Upper lobe of left lung (tissue), 6 donors: ENCODE measurements around the gene MT1H. TPM values are rescaled to one million over a fixed set of nuclear protein-coding genes. Genes with fewer than 3 reads are reported as not detected.
A peak's percentile ranks its signal among the peaks of the same experiment; 100 is the strongest.

Experiments used
- ATAC-seq, 2 donors: fragments of 200-7000 bp; cut with Tn5 transposase; one replicate each; pipeline ENCODE4 v1.9.1; 2022; ENCODE audit warnings: mild to moderate bottlenecking in 2 of 2, moderate library complexity in 2 of 2; ENCODE audit not compliant: low FRiP score in 2 of 2
- DNase-seq, 2 donors: peaks; one replicate each; pipeline ENCODE4 v3.0.0-alpha.2; 2019 to 2020
- H3K27ac ChIP-seq, 4 donors: fragments of 200-600 bp; sonication (generic); one replicate each; pipeline ENCODE4 v1.5.1; 2016 to 2019
- H3K27me3 ChIP-seq, 4 donors: fragments of 200-600 bp; sonication (generic); one replicate each; pipeline ENCODE4 v1.5.1; 2017 to 2019
- H3K36me3 ChIP-seq, 4 donors: fragments of 200-600 bp; sonication (generic); one replicate each; pipeline ENCODE4 v1.5.1; 2016 to 2019
- H3K4me1 ChIP-seq, 4 donors: fragments of 200-600 bp; sonication (generic); one replicate each; pipeline ENCODE4 v1.5.1; 2018 to 2019
- H3K4me3 ChIP-seq, 4 donors: fragments of 200-600 bp; sonication (generic); one replicate each; pipeline ENCODE4 v1.5.1; 2017 to 2019; ENCODE audit warnings: mild to moderate bottlenecking in 2 of 4, moderate library complexity in 1 of 4
- H3K9me3 ChIP-seq, 4 donors: fragments of 200-600 bp; sonication (generic); one replicate each; pipeline ENCODE4 v1.5.1; 2018 to 2019
- EP300 ChIP-seq, 4 donors: sonication (generic); formaldehyde crosslinking; IDR thresholded peaks; one replicate each; pipeline ENCODE4 v1.5.1; 2017; ENCODE audit warnings: antibody characterized with exemption in 4 of 4, control low read depth in 2 of 4
- POLR2A ChIP-seq, 4 donors: fragments of 450-650 bp; IDR thresholded peaks; one replicate each; pipeline ENCODE4 v1.5.1; 2016 to 2017; ENCODE audit warnings: antibody characterized with exemption in 4 of 4, mild to moderate bottlenecking in 2 of 4
- POLR2AphosphoS5 ChIP-seq, 2 donors: sonication (generic); formaldehyde crosslinking; IDR thresholded peaks; one replicate each; pipeline ENCODE4 v1.5.1; 2017; ENCODE audit warnings: antibody characterized with exemption in 2 of 2
- WGBS, 2 donors: methylation state at CpG; one replicate each; pipeline ENCODE4 v1.1.5; 2017 to 2018; 5-methylcytosine and 5-hydroxymethylcytosine counted together
- total RNA-seq, 6 donors: library from RNA; depleted of rRNA in 4 of 6; stranded (reverse); fragments of >200 nt in 4 of 6; gene quantifications; one replicate each; pipeline versions ENCODE4 v1.1.0 to v1.2.1, GENCODE V29; 2016 to 2021
- TF ChIP-seq, protein P1 (sequence below), 6 experiments: fragments of 450-650 bp in 4 of 6; fragments of 200-600 bp in 2 of 6; sonication (generic) in 2 of 6; IDR thresholded peaks; one replicate each; pipeline ENCODE4 v1.5.1; 2016 to 2019; ENCODE audit warnings: antibody characterized with exemption in 6 of 6
- donor health status: DM: no; HTN: no; CAD: no; lungs with moderate emphysema.
- donor health status: DM: no; HTN: yes; CAD: no; lungs with severe emphysema.

MT1H gene
- total RNA-seq, 6 donors from 2014 or later, result 2.9 to 9.3 TPM; not detected in 4

GRCh38 chr16:56651586-56651985 is 18.0 kb upstream of the MT1H start, which contains the start of gene MT1B:
TSS of gene MT1B (plus strand) at chr16:56651886. CDS start at chr16:56651954, 68 bp downstream.
- DNase-seq (no peak), ATAC-seq (no peak)
- no peak for TF ChIP-seq POLR2A (IDR thresholded peaks at IDR 0.05)
- no peak for TF ChIP-seq EP300 (IDR thresholded peaks at IDR 0.05)
- TF ChIP-seq, protein P1, sequence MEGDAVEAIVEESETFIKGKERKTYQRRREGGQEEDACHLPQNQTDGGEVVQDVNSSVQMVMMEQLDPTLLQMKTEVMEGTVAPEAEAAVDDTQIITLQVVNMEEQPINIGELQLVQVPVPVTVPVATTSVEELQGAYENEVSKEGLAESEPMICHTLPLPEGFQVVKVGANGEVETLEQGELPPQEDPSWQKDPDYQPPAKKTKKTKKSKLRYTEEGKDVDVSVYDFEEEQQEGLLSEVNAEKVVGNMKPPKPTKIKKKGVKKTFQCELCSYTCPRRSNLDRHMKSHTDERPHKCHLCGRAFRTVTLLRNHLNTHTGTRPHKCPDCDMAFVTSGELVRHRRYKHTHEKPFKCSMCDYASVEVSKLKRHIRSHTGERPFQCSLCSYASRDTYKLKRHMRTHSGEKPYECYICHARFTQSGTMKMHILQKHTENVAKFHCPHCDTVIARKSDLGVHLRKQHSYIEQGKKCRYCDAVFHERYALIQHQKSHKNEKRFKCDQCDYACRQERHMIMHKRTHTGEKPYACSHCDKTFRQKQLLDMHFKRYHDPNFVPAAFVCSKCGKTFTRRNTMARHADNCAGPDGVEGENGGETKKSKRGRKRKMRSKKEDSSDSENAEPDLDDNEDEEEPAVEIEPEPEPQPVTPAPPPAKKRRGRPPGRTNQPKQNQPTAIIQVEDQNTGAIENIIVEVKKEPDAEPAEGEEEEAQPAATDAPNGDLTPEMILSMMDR (IDR thresholded peaks at IDR 0.05), result no peak
- no peak for TF ChIP-seq POLR2AphosphoS5 (IDR thresholded peaks at IDR 0.05)
- H3K27me3 ChIP-seq, result no peaks in the 10 kb centered on the region
- H3K36me3 ChIP-seq, result no peaks in the 10 kb centered on the region
- WGBS, 2 donors, result 67 to 73% methylated on average over 1 to 7 of the region's 7 CpGs
- no peak within 1 kb of the TSS for H3K4me3 ChIP-seq
- H3K4me1 ChIP-seq, result no peaks in the 10 kb centered on the region
- H3K9me3 ChIP-seq, result no peaks in the 10 kb centered on the region
- H3K27ac ChIP-seq, result no peak within 1 kb of the TSS

DNA sequence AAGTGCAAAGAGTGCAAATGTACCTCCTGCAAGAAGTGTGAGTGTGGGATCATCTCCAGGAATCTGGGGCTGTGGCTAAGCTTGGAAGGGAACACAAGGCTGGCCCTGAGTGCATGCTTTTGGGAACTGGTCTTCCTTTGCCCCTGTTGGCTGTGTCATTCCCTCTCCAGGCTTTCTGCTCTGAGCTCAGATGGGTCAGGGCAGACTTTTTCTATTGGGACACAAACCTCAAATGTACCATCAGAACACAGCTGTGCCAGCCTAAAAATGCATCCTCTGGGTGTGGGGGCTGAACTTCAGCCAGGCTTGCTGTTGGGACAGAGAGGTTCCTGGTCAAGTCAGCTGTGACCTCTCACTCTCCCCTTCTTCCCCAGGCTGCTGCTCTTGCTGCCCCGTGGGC is 17.0 kb upstream of the MT1H start:
- Histone ChIP-seq H3K4me3 (no peak overlapping the region), H3K9me3 (no peaks in the 10 kb centered on the region), H3K36me3 (no peaks in the 10 kb centered on the region), H3K27ac (no peak overlapping the region), H3K27me3 (no peaks in the 10 kb centered on the region), H3K4me1 (peaks cover 2 to 6% (median 5%) of the 10 kb centered on the region in 4 donors)
- ATAC-seq (no peak), DNase-seq (no peak)
- WGBS, 2 donors, result 44 to 56% methylated on average over 1 of the region's 1 CpG
- TF ChIP-seq, protein P1 (IDR thresholded peaks at IDR 0.05), result no peak
- TF ChIP-seq POLR2AphosphoS5 (IDR thresholded peaks at IDR 0.05), result no peak

DNA sequence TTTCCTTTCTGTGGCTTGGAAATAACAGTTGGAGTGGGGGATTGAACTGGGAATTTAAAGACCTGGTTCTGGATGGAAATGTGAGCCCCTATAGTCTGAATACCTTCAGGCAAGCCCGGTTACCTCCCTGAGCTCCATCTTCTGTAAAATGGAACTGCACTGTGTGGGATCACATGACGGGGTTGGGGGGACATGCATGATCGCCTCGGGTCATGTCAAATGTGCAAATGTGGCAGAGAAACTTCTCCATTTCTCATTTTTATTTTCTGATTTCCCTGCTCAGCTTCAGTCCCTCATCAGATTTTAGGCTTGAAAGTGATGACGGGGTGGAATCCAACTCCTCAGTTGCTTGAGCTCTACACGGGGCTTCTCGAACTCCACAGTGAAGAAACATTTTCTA is 16.4 kb upstream of the MT1H start:
- DNase-seq, result no peak
- no peaks in the 10 kb centered on the region for H3K36me3 ChIP-seq
- no peak for TF ChIP-seq EP300 (IDR thresholded peaks at IDR 0.05)
- no peak for TF ChIP-seq POLR2A (IDR thresholded peaks at IDR 0.05)
- TF ChIP-seq POLR2AphosphoS5 (IDR thresholded peaks at IDR 0.05), result no peak
- TF ChIP-seq, protein P1 (IDR thresholded peaks at IDR 0.05), result no peak
- H3K4me1 ChIP-seq, result peaks cover 2 to 12% (median 10%) of the 10 kb centered on the region in 4 donors
- H3K4me3 ChIP-seq, result no peak overlapping the region
- H3K9me3 ChIP-seq, result no peaks in the 10 kb centered on the region
- H3K27me3 ChIP-seq, result no peaks in the 10 kb centered on the region
- WGBS, 2 donors, result 80 to 91% methylated on average over 7 of the region's 7 CpGs
- ATAC-seq, result no peak
- H3K27ac ChIP-seq, result no peak overlapping the region

GRCh38 chr16:56657555-56658326 is 11.9 kb upstream of the MT1H start, which contains the start of gene MT1F:
TSS of gene MT1F (plus strand) at chr16:56657959. CDS start at chr16:56658059, 100 bp downstream.
- 2 to 4% methylated on average over 13 to 30 of the region's 46 CpGs for WGBS, 2 donors
- Histone ChIP-seq H3K27me3 (peaks cover 0 to 2% (median under 1%) of the 10 kb centered on the region in 4 donors), H3K9me3 (no peaks in the 10 kb centered on the region), H3K4me1 (peaks cover 6 to 21% (median 15%) of the 10 kb centered on the region in 4 donors), H3K4me3 (peak within 1 kb of the TSS; percentile 19 to 75 (median 66)), H3K36me3 (no peaks in the 10 kb centered on the region), H3K27ac (peak within 1 kb of the TSS; percentile 24 to 81 (median 50))
- peak; percentile 88 to 92 for ATAC-seq
- peak; percentile 96 to 98 for DNase-seq
- TF ChIP-seq EP300 (IDR thresholded peaks at IDR 0.05), result peak in 1 of 4 donors; percentile 1
- TF ChIP-seq, protein P1 (IDR thresholded peaks at IDR 0.05), result no peak
- TF ChIP-seq POLR2AphosphoS5 (IDR thresholded peaks at IDR 0.05), result peak in 1 of 2 donors; percentile 15
- peak in 1 of 4 donors; percentile 46 for TF ChIP-seq POLR2A (IDR thresholded peaks at IDR 0.05)
